HG02678 (cell line): ENCODE measurements around the gene CCDC180.
"Not testable (repeated sequence)": the region's sequence is repeated elsewhere in the genome, so short reads cannot be mapped to it uniquely, and the experiment has no call there.

ENCODE experiments used
- ATAC-seq: cut with Tn5 transposase; IDR thresholded peaks from one replicate; pipeline ENCODE4 v1.9.1; 2021; ENCODE audit warnings: mild to moderate bottlenecking, moderate library complexity; ENCODE audit not compliant: unreplicated experiment

Gene CCDC180

GRCh38 chr9:97307500-97308163 lies at the start of gene CCDC180:
Gene CCDC180, plus strand, starts transcription at chr9:97307659. Its CDS starts 405 bp downstream, at chr9:97308064.
- ATAC-seq, result no peak

GRCh38 chr9:97259834-97260514 lies 47.5 kb upstream of the CCDC180 start:
- ATAC-seq, result not testable (repeated sequence)

GRCh38 chr9:97271292-97271691 lies 36.2 kb upstream of the CCDC180 start:
- no peak for ATAC-seq

- no peak for ATAC-seq
Measured at GRCh38 chr9:97272072-97272471, 35.4 kb upstream of the CCDC180 start.

GRCh38 chr9:97276310-97276852 lies 31.1 kb upstream of the CCDC180 start:
- no peak for ATAC-seq

GRCh38 chr9:97277953-97278352 lies 29.5 kb upstream of the CCDC180 start:
- ATAC-seq, result no peak

GRCh38 chr9:97280755-97281330 lies 26.6 kb upstream of the CCDC180 start:
- ATAC-seq, result no peak

- ATAC-seq, result no peak
Measured at GRCh38 chr9:97283768-97284167, 23.7 kb upstream of the CCDC180 start.

GRCh38 chr9:97284798-97285197 lies 22.7 kb upstream of the CCDC180 start:
- ATAC-seq, result no peak

GRCh38 chr9:97292200-97292599 lies 15.3 kb upstream of the CCDC180 start:
- no peak for ATAC-seq

GRCh38 chr9:97293207-97293721 lies 14.2 kb upstream of the CCDC180 start:
- ATAC-seq, result no peak

GRCh38 chr9:97293818-97294217 lies 13.6 kb upstream of the CCDC180 start:
- ATAC-seq, result no peak

GRCh38 chr9:97297889-97298288 lies 9.6 kb upstream of the CCDC180 start:
- no peak for ATAC-seq

- ATAC-seq, result peak; percentile 43
Measured at GRCh38 chr9:97299809-97300414, 7.5 kb upstream of the CCDC180 start.

GRCh38 chr9:97300586-97300985 lies 6.9 kb upstream of the CCDC180 start:
- ATAC-seq, result no peak

GRCh38 chr9:97301974-97302373 lies 5.5 kb upstream of the CCDC180 start:
- no peak for ATAC-seq

- no peak for ATAC-seq
Measured at GRCh38 chr9:97304586-97304985, 2.9 kb upstream of the CCDC180 start.

GRCh38 chr9:97305501-97306298 lies 1.8 kb upstream of the CCDC180 start:
- no peak for ATAC-seq

GRCh38 chr9:97307091-97307490 lies 368 bp upstream of the CCDC180 start:
- no peak for ATAC-seq

GRCh38 chr9:97309260-97309659 lies 1.8 kb downstream of the CCDC180 start:
- no peak for ATAC-seq
